Measurements from ENCODE around the gene FKBP4. TPM values are rescaled to one million over a fixed set of nuclear protein-coding genes. Genes with fewer than 3 reads are reported as not detected.

The FKBP4 gene
- total RNA-seq, 2 donors from 2014 or later = 25.6 to 29.2 TPM

GRCh38 chr12:2803635-2804392 lies 9.0 kb downstream of the FKBP4 start:
- Histone ChIP-seq H3K9me3 (no peaks in the 10 kb centered on the region), H3K4me3 (no peak overlapping the region), H3K27ac (peak overlapping the region; percentile 41 to 44), H3K36me3 (peaks cover 60% of the 10 kb centered on the region), H3K4me1 (peaks cover 0 to 25% of the 10 kb centered on the region in 2 donors), H3K27me3 (no peaks in the 10 kb centered on the region)
- no peak for DNase-seq (ENCODE audit: low spot score)
- TF ChIP-seq CTCF (IDR thresholded peaks at IDR 0.05) = no peak

GRCh38 chr12:2804393-2805142 lies 9.8 kb downstream of the FKBP4 start:
- peak; percentile 64 for DNase-seq (ENCODE audit: low spot score)
- H3K36me3 ChIP-seq = peaks cover 52% of the 10 kb centered on the region
- peak overlapping the region; percentile 41 to 44 for H3K27ac ChIP-seq
- H3K9me3 ChIP-seq = no peaks in the 10 kb centered on the region
- H3K4me3 ChIP-seq = no peak overlapping the region
- no peaks in the 10 kb centered on the region for H3K27me3 ChIP-seq
- H3K4me1 ChIP-seq = peaks cover 0 to 25% of the 10 kb centered on the region in 2 donors
- no peak for TF ChIP-seq CTCF (IDR thresholded peaks at IDR 0.05)

GRCh38 chr12:2805143-2805520 lies 10.4 kb downstream of the FKBP4 start:
- Histone ChIP-seq H3K4me1 (peaks cover 0 to 25% of the 10 kb centered on the region in 2 donors), H3K27me3 (no peaks in the 10 kb centered on the region), H3K36me3 (peaks cover 47% of the 10 kb centered on the region)

GRCh38 chr12:2806700-2807099 lies 11.9 kb downstream of the FKBP4 start:
- no peak for DNase-seq (ENCODE audit: low spot score)
- peaks cover 0 to 21% of the 10 kb centered on the region in 2 donors for H3K4me1 ChIP-seq

More at GRCh38 chr12:2805143-2805520, 10.4 kb downstream of the FKBP4 start:
- H3K4me3 ChIP-seq = no peak overlapping the region
- H3K27ac ChIP-seq = peak overlapping the region in 1 of 2 donors; percentile 44
- H3K9me3 ChIP-seq = no peaks in the 10 kb centered on the region
- TF ChIP-seq CTCF (IDR thresholded peaks at IDR 0.05) = no peak
- no peak for DNase-seq (ENCODE audit: low spot score)

GRCh38 chr12:2811801-2812200 lies 17.0 kb downstream of the FKBP4 start:
- peak overlapping the region; percentile 76 to 79 for H3K4me3 ChIP-seq
- H3K27ac ChIP-seq = peak overlapping the region; percentile 93 to 94
- no peaks in the 10 kb centered on the region for H3K27me3 ChIP-seq
- H3K4me1 ChIP-seq = peaks cover 0 to 23% of the 10 kb centered on the region in 2 donors
- DNase-seq (ENCODE audit: low spot score) = no peak
- TF ChIP-seq CTCF (IDR thresholded peaks at IDR 0.05) = no peak
- no peaks in the 10 kb centered on the region for H3K9me3 ChIP-seq
- no peaks in the 10 kb centered on the region for H3K36me3 ChIP-seq

More at GRCh38 chr12:2806700-2807099, 11.9 kb downstream of the FKBP4 start:
- peaks cover 31% of the 10 kb centered on the region for H3K36me3 ChIP-seq
- H3K27ac ChIP-seq = no peak overlapping the region
- no peak overlapping the region for H3K4me3 ChIP-seq
- H3K27me3 ChIP-seq = no peaks in the 10 kb centered on the region
- TF ChIP-seq CTCF (IDR thresholded peaks at IDR 0.05) = no peak
- no peaks in the 10 kb centered on the region for H3K9me3 ChIP-seq
